C4-2B (cell line): ENCODE measurements around the gene SH3BP5L.
"Not testable (repeated sequence)": the region's sequence is repeated elsewhere in the genome, so short reads cannot be mapped to it uniquely, and the experiment has no call there.

Source experiments
- H3K27ac ChIP-seq: fragments of 450-650 bp; 2 replicates; pipeline ENCODE4 v1.5.1; 2017
- CTCF ChIP-seq: fragments of 450-650 bp; conservative IDR thresholded peaks from 2 replicates; pipeline ENCODE4 v1.5.1; 2017; ENCODE audit warnings: mild to moderate bottlenecking
- ZFX ChIP-seq: fragments of 450-650 bp; IDR thresholded peaks from 2 replicates; pipeline ENCODE4 v1.6.1; 2017

SH3BP5L gene

GRCh38 chr1:248804771-248805681 is 20.7 kb downstream of the SH3BP5L start:
- no peak overlapping the region for H3K27ac ChIP-seq
- TF ChIP-seq ZFX (no peak), CTCF (no peak)

GRCh38 chr1:248803501-248803900 is 22.2 kb downstream of the SH3BP5L start:
- H3K27ac ChIP-seq = not testable (repeated sequence)

- H3K27ac ChIP-seq = no peak overlapping the region
- TF ChIP-seq ZFX = no peak
- TF ChIP-seq CTCF = no peak
Observed at GRCh38 chr1:248802454-248802853, 23.3 kb downstream of the SH3BP5L start.

GRCh38 chr1:248800459-248800858 is 25.3 kb downstream of the SH3BP5L start:
- no peak overlapping the region for H3K27ac ChIP-seq
- TF ChIP-seq ZFX (no peak), CTCF (no peak)

- TF ChIP-seq CTCF (no peak), ZFX (no peak)
- H3K27ac ChIP-seq = no peak overlapping the region
Observed at GRCh38 chr1:248798791-248799190, 26.9 kb downstream of the SH3BP5L start.

GRCh38 chr1:248794663-248795062 is 31.1 kb downstream of the SH3BP5L start:
- H3K27ac ChIP-seq = not testable (repeated sequence)

GRCh38 chr1:248793592-248793991 is 32.1 kb downstream of the SH3BP5L start:
- H3K27ac ChIP-seq = no peak overlapping the region

GRCh38 chr1:248792342-248792741 is 33.4 kb downstream of the SH3BP5L start:
- H3K27ac ChIP-seq = no peak overlapping the region
- TF ChIP-seq ZFX (no peak), CTCF (no peak)

More at GRCh38 chr1:248793592-248793991, 32.1 kb downstream of the SH3BP5L start:
- TF ChIP-seq ZFX (no peak), CTCF (no peak)
